ENCODE data around the gene KCND3.

DNA sequence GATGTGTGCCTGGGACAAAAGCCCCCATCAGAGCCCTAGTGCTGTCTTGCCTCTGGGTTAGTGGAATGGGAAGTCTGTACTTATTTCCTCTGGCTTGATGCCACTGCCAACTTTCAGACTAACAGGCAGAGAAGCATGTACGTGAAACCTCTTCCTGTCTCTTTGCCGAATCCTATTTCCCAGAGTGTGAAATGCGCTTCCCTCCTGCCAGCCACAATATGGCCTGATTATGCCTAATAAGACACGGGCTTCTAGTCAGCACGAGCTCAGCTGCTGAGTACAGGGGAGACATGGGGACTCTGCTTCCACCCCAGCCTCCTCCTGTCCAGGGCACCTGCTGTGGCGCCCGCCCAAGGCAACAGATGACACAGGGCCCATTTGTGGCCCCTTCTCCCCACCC is 111.4 kb downstream of the KCND3 start:
- TF ChIP-seq, protein P1, sequence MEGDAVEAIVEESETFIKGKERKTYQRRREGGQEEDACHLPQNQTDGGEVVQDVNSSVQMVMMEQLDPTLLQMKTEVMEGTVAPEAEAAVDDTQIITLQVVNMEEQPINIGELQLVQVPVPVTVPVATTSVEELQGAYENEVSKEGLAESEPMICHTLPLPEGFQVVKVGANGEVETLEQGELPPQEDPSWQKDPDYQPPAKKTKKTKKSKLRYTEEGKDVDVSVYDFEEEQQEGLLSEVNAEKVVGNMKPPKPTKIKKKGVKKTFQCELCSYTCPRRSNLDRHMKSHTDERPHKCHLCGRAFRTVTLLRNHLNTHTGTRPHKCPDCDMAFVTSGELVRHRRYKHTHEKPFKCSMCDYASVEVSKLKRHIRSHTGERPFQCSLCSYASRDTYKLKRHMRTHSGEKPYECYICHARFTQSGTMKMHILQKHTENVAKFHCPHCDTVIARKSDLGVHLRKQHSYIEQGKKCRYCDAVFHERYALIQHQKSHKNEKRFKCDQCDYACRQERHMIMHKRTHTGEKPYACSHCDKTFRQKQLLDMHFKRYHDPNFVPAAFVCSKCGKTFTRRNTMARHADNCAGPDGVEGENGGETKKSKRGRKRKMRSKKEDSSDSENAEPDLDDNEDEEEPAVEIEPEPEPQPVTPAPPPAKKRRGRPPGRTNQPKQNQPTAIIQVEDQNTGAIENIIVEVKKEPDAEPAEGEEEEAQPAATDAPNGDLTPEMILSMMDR (IDR thresholded peaks at IDR 0.05; ENCODE audit: low read depth, low read length, poor library complexity, severe bottlenecking): no peak
- TF ChIP-seq EZH2phosphoT487 (IDR thresholded peaks at IDR 0.05; ENCODE audit: borderline replicate concordance, low read length): no peak
